ENCODE measurements around the gene CAVIN3. TPM values are rescaled to one million over a fixed set of nuclear protein-coding genes. Genes with fewer than 3 reads are reported as not detected.
"Not testable (repeated sequence)": the region's sequence is repeated elsewhere in the genome, so short reads cannot be mapped to it uniquely, and the experiment has no call there.

CAVIN3 gene
- total and polyA plus RNA-seq, 7 experiments from 2014 or later, result 0.51 to 5.4 (median 0.61) TPM; not detected in 4

DNA sequence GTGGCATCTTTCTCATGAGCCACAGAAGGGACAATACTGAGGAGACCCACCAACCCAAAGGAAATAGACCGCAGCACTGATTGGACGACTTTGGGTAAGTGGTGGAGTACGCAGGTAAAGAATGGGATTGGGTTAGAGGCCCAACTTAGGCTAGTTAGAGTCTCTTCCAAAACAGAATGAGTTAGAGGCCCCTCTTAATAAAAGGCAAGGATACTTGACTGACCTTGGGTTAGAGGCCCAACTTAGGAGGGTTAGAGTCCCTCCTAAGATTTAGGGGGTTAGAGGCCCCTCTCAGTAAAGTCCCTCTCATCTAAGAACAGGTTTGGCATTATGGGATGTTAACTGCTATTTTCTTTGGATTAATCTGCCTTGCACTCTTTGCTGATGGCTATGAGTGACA is 36.1 kb downstream of the CAVIN3 start:
- DNase-seq (no peak), ATAC-seq (no peak)
- Mint-ChIP-seq H3K4me3 (no peak overlapping the region), H3K9me3 (no peaks in the 10 kb centered on the region), H3K4me1 (peaks cover 0 to 1% (median 0%) of the 10 kb centered on the region in 7 donors), H3K27me3 (peaks cover 33 to 58% (median 50%) of the 10 kb centered on the region in 5 donors), H3K27ac (no peak overlapping the region), H3K36me3 (no peaks in the 10 kb centered on the region)
- Histone ChIP-seq H3K4me1 (ENCODE audit: control insufficient read depth in 2 of 2, insufficient read depth in 2 of 2, low read length in 2 of 2) (no peaks in the 10 kb centered on the region), H3K36me3 (ENCODE audit: control insufficient read depth in 2 of 3, insufficient read depth in 3 of 3, low read length in 3 of 3) (no peaks in the 10 kb centered on the region), H3K27me3 (ENCODE audit: control insufficient read depth in 2 of 2, insufficient read depth in 2 of 2, low read length in 2 of 2) (no peaks in the 10 kb centered on the region), H3K4me3 (ENCODE audit: low read length) (no peak overlapping the region), H3K9me3 (ENCODE audit: control insufficient read depth in 2 of 3, low read length in 3 of 3) (no peaks in the 10 kb centered on the region), H3K27ac (ENCODE audit: low read depth, low read length) (no peak overlapping the region)
- CTCF ChIA-PET, result interaction anchor here (0.6 kb wide), 1 partner anchor 34 kb away, joined by 4 read pairs; no protein-coding TSS in a partner anchor
- intact Hi-C loops (cut with micrococcal nuclease), result no loop called here
- POLR2A ChIA-PET, result no interaction called here

DNA sequence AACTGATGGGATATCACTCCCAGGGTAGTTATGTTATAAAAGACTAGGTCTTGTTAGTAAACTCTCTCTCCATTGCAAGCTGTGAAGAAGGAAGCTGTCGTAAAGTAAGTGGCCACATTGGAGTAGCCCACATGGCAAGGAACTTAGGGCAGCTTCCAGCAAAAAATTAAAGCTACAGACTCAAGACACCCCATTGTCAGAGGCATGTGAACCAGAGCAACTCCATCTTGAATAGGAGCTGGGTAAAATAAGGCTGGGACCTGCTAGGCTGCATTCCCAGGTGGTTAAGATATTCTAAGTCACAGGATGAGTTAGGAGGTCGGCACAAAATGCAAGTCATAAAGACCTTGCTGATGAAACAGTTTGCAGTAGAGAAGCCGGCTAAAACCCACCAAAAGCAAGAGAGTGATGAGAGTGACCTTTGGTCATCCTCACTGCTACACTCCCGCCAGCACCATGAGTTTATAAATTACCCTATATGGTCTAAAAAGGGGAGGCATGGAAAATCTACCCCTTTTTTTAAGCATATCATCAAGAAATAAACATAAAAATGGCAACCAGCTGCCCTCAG is 36.8 kb downstream of the CAVIN3 start:
- ATAC-seq, result no peak
- H3K27me3 Mint-ChIP-seq, result peaks cover 33 to 58% (median 50%) of the 10 kb centered on the region in 5 donors

DNA sequence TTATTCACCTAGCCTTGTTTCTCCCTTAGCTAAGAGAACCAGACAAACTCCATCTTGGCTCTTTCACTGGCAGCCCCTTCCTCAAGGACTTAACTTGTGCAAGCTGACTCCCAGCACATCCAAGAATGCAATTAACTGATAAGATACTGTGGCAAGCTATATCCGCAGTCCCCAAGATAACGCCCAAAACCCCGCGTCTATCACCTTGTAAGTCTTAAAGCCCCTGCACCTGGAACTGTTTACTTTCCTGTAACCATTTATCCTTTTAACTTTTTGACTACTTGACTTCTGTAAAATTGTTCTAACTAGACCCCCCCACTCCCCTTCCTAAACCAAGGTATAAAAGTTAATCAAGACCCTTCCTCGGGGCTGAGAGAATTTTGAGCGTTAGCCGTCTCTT is 39.5 kb downstream of the CAVIN3 start:
- H3K36me3 ChIP-seq (ENCODE audit: control insufficient read depth in 2 of 3, insufficient read depth in 3 of 3, low read length in 3 of 3); H3K4me1 ChIP-seq (ENCODE audit: control insufficient read depth in 2 of 2, insufficient read depth in 2 of 2, low read length in 2 of 2); H3K27ac ChIP-seq (ENCODE audit: low read depth, low read length); H3K9me3 Mint-ChIP-seq; H3K9me3 ChIP-seq (ENCODE audit: control insufficient read depth in 2 of 3, low read length in 3 of 3); DNase-seq; H3K4me1 Mint-ChIP-seq; intact Hi-C loops (cut with micrococcal nuclease); H3K36me3 Mint-ChIP-seq; ATAC-seq; H3K4me3 ChIP-seq (ENCODE audit: low read length); H3K27ac Mint-ChIP-seq; H3K27me3 ChIP-seq (ENCODE audit: control insufficient read depth in 2 of 2, insufficient read depth in 2 of 2, low read length in 2 of 2); H3K4me3 Mint-ChIP-seq; CTCF ChIA-PET; POLR2A ChIA-PET: not testable (repeated sequence)
- H3K27me3 Mint-ChIP-seq, result peaks cover 51 to 68% (median 66%) of the 10 kb centered on the region in 5 donors

More for the DNA sequence above, 36.8 kb downstream of the CAVIN3 start:
- no peak overlapping the region for H3K27ac Mint-ChIP-seq
- Histone ChIP-seq H3K36me3 (ENCODE audit: control insufficient read depth in 2 of 3, insufficient read depth in 3 of 3, low read length in 3 of 3) (no peaks in the 10 kb centered on the region), H3K9me3 (ENCODE audit: control insufficient read depth in 2 of 3, low read length in 3 of 3) (no peaks in the 10 kb centered on the region), H3K27ac (ENCODE audit: low read depth, low read length) (no peak overlapping the region), H3K4me3 (ENCODE audit: low read length) (no peak overlapping the region), H3K4me1 (ENCODE audit: control insufficient read depth in 2 of 2, insufficient read depth in 2 of 2, low read length in 2 of 2) (no peaks in the 10 kb centered on the region), H3K27me3 (ENCODE audit: control insufficient read depth in 2 of 2, insufficient read depth in 2 of 2, low read length in 2 of 2) (no peaks in the 10 kb centered on the region)
- H3K9me3 Mint-ChIP-seq, result no peaks in the 10 kb centered on the region
- intact Hi-C loops (cut with micrococcal nuclease), result no loop called here
- CTCF ChIA-PET, result interaction anchor here (0.6 kb wide), 1 partner anchor 33 kb away, joined by 4 read pairs; no protein-coding TSS in a partner anchor
- POLR2A ChIA-PET, result no interaction called here
- DNase-seq, result no peak
- no peaks in the 10 kb centered on the region for H3K36me3 Mint-ChIP-seq
- H3K4me3 Mint-ChIP-seq, result no peak overlapping the region
- peaks cover 0 to under 1% (median 0%) of the 10 kb centered on the region in 7 donors for H3K4me1 Mint-ChIP-seq

DNA sequence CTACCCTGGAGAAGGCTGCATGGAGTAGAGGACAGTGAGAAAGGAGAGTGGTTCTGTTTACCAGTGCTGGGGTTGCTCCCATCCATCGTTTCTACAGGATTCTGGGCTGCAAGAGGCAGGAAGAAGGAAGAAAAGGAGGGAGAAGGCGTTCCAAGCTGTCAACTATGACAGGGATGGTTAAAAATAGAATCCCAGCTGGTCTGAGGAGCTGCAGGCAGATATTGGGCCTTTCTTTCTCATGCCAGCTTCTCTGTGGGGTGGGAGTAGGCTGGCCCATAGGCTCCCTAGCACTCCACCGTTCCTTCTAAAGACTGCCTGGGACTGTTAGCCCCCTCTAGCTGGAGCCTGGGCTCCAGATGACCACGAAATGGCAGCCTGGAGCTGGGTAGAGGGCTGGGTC is 47.1 kb downstream of the CAVIN3 start:
- H3K27me3 ChIP-seq (ENCODE audit: control insufficient read depth in 2 of 2, insufficient read depth in 2 of 2, low read length in 2 of 2), result no peaks in the 10 kb centered on the region
- H3K36me3 Mint-ChIP-seq, result no peaks in the 10 kb centered on the region
- no peaks in the 10 kb centered on the region for H3K36me3 ChIP-seq (ENCODE audit: control insufficient read depth in 2 of 3, insufficient read depth in 3 of 3, low read length in 3 of 3)
- POLR2A ChIA-PET, result no interaction called here
- peaks cover 0 to 6% (median 0%) of the 10 kb centered on the region in 11 donors for H3K9me3 Mint-ChIP-seq
- H3K27ac ChIP-seq (ENCODE audit: low read depth, low read length), result no peak overlapping the region
- no peak overlapping the region for H3K27ac Mint-ChIP-seq
- no peak overlapping the region for H3K4me3 Mint-ChIP-seq
- no peaks in the 10 kb centered on the region for H3K4me1 ChIP-seq (ENCODE audit: control insufficient read depth in 2 of 2, insufficient read depth in 2 of 2, low read length in 2 of 2)
- H3K4me3 ChIP-seq (ENCODE audit: low read length), result no peak overlapping the region
- no peak for ATAC-seq
- H3K9me3 ChIP-seq (ENCODE audit: control insufficient read depth in 2 of 3, low read length in 3 of 3), result no peaks in the 10 kb centered on the region
- no peak for DNase-seq
- intact Hi-C loops (cut with micrococcal nuclease), result no loop called here
- H3K4me1 Mint-ChIP-seq, result peaks cover 0 to 4% (median 0%) of the 10 kb centered on the region in 7 donors
- CTCF ChIA-PET, result no interaction called here
- H3K27me3 Mint-ChIP-seq, result peaks cover 44 to 74% (median 59%) of the 10 kb centered on the region in 5 donors

DNA sequence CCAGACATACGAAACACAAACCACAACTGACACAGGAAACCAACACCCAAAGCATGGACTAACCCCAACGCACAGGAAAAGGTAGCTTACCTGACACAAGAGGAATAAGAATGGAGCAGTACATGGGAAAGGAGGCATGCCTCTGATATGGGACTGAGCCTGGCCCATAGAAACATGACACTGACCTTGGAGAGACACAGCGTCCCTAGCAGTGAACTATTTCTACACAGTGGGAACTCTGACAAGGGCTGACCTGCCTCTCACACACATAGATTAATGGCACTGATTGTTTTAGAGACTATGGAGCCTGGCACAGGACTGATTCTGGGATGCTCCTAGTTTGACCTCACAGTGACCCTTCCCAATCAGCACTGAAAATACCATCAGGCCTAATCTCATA is 48.7 kb downstream of the CAVIN3 start:
- no peaks in the 10 kb centered on the region for H3K4me1 ChIP-seq (ENCODE audit: control insufficient read depth in 2 of 2, insufficient read depth in 2 of 2, low read length in 2 of 2)
- no peak overlapping the region for H3K4me3 ChIP-seq (ENCODE audit: low read length)
- Mint-ChIP-seq H3K4me1 (peaks cover 0 to 4% (median 0%) of the 10 kb centered on the region in 7 donors), H3K36me3 (no peaks in the 10 kb centered on the region), H3K27ac (no peak overlapping the region), H3K27me3 (peaks cover 33 to 61% (median 46%) of the 10 kb centered on the region in 5 donors), H3K4me3 (no peak overlapping the region), H3K9me3 (peaks cover 0 to 6% (median 0%) of the 10 kb centered on the region in 11 donors)
- ATAC-seq (no peak), DNase-seq (no peak)
- no peaks in the 10 kb centered on the region for H3K36me3 ChIP-seq (ENCODE audit: control insufficient read depth in 2 of 3, insufficient read depth in 3 of 3, low read length in 3 of 3)
- H3K9me3 ChIP-seq (ENCODE audit: control insufficient read depth in 2 of 3, low read length in 3 of 3), result no peaks in the 10 kb centered on the region
- H3K27ac ChIP-seq (ENCODE audit: low read depth, low read length), result no peak overlapping the region
- POLR2A ChIA-PET, result no interaction called here
- no peaks in the 10 kb centered on the region for H3K27me3 ChIP-seq (ENCODE audit: control insufficient read depth in 2 of 2, insufficient read depth in 2 of 2, low read length in 2 of 2)
- CTCF ChIA-PET, result no interaction called here
- intact Hi-C loops (cut with micrococcal nuclease), result no loop called here

DNA sequence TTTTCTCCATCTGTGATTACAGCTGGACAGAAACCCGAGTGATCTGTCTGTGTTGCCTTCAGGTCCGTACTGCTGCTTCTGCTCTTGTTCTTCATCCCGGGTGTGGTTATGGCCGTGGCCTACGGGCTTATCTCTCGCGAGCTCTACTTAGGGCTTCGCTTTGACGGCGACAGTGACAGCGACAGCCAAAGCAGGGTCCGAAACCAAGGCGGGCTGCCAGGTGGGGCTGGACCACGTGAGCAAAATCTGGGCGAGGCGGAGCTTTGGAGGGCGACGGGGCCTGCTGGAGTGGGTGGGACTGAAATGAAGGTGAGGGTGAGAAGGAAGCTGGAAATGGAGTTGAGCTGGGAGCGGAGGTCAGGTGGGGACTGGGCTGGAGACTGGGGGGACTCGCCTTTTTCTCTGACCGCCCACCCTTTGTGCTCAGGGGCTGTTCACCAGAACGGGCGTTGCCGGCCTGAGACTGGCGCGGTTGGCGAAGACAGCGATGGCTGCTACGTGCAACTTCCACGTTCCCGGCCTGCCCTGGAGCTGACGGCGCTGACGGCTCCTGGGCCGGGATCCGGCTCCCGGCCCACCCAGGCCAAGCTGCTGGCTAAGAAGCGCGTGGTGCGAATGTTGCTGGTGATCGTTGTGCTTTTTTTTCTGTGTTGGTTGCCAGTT is 49.6 kb downstream of the CAVIN3 start:
- ChIA-PET CTCF (no interaction called here), POLR2A (no interaction called here)
- Mint-ChIP-seq H3K4me1 (peaks cover 0 to 4% (median 0%) of the 10 kb centered on the region in 7 donors), H3K27ac (no peak overlapping the region), H3K36me3 (no peaks in the 10 kb centered on the region), H3K27me3 (peaks cover 28 to 57% (median 44%) of the 10 kb centered on the region in 5 donors), H3K9me3 (peaks cover 0 to 6% (median 0%) of the 10 kb centered on the region in 11 donors), H3K4me3 (peak overlapping the region in 5 of 10 donors; percentile 4 to 38 (median 23))
- intact Hi-C loops (cut with micrococcal nuclease), result no loop called here
- no peak for DNase-seq
- no peak for ATAC-seq
- H3K4me3 ChIP-seq (ENCODE audit: low read length), result no peak overlapping the region
- H3K4me1 ChIP-seq (ENCODE audit: control insufficient read depth in 2 of 2, insufficient read depth in 2 of 2, low read length in 2 of 2), result no peaks in the 10 kb centered on the region
- H3K36me3 ChIP-seq (ENCODE audit: control insufficient read depth in 2 of 3, insufficient read depth in 3 of 3, low read length in 3 of 3), result no peaks in the 10 kb centered on the region
- no peak overlapping the region for H3K27ac ChIP-seq (ENCODE audit: low read depth, low read length)
- no peaks in the 10 kb centered on the region for H3K27me3 ChIP-seq (ENCODE audit: control insufficient read depth in 2 of 2, insufficient read depth in 2 of 2, low read length in 2 of 2)
- no peaks in the 10 kb centered on the region for H3K9me3 ChIP-seq (ENCODE audit: control insufficient read depth in 2 of 3, low read length in 3 of 3)

DNA sequence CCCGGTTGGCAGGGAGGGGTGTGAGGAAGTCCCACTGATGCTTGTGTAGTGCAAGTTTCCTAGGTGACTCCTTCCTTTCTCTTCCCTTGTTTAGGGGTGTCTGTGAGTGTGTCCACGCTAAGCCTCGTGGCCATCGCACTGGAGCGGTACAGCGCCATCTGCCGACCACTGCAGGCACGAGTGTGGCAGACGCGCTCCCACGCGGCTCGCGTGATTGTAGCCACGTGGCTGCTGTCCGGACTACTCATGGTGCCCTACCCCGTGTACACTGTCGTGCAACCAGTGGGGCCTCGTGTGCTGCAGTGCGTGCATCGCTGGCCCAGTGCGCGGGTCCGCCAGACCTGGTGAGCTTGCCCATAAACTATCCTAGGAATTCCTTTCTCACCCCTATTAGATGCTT is 50.3 kb downstream of the CAVIN3 start:
- peaks cover 0 to 4% (median 0%) of the 10 kb centered on the region in 7 donors for H3K4me1 Mint-ChIP-seq
- DNase-seq (no peak), ATAC-seq (peak; percentile 20)
- H3K27ac Mint-ChIP-seq, result no peak overlapping the region
- intact Hi-C loops (cut with micrococcal nuclease), result no loop called here
- no peak overlapping the region for H3K4me3 Mint-ChIP-seq
- Histone ChIP-seq H3K9me3 (ENCODE audit: control insufficient read depth in 2 of 3, low read length in 3 of 3) (no peaks in the 10 kb centered on the region), H3K4me1 (ENCODE audit: control insufficient read depth in 2 of 2, insufficient read depth in 2 of 2, low read length in 2 of 2) (no peaks in the 10 kb centered on the region), H3K27me3 (ENCODE audit: control insufficient read depth in 2 of 2, insufficient read depth in 2 of 2, low read length in 2 of 2) (no peaks in the 10 kb centered on the region), H3K27ac (ENCODE audit: low read depth, low read length) (no peak overlapping the region), H3K36me3 (ENCODE audit: control insufficient read depth in 2 of 3, insufficient read depth in 3 of 3, low read length in 3 of 3) (no peaks in the 10 kb centered on the region), H3K4me3 (ENCODE audit: low read length) (no peak overlapping the region)
- POLR2A ChIA-PET, result no interaction called here
- H3K36me3 Mint-ChIP-seq, result no peaks in the 10 kb centered on the region
- H3K27me3 Mint-ChIP-seq, result peaks cover 26 to 56% (median 44%) of the 10 kb centered on the region in 5 donors
- H3K9me3 Mint-ChIP-seq, result peaks cover 0 to 6% (median 0%) of the 10 kb centered on the region in 11 donors
- CTCF ChIA-PET, result no interaction called here
